Adrenal gland (tissue), 5 donors: Measurements from ENCODE around the gene TMEM43.

Source experiments
- CTCF ChIP-seq, 6 experiments: fragments of 450-650 bp in 4 of 6; fragments of 200-600 bp in 2 of 6; sonication (generic) in 1 of 6; IDR thresholded peaks; 1 replicate in 5 of 6; 2 replicates in 1 of 6; pipeline versions ENCODE4 v1.5.1 to v1.8.0; 2016 to 2021; ENCODE audit warnings: antibody characterized with exemption in 6 of 6, mild to moderate bottlenecking in 2 of 6, moderate library complexity in 1 of 6
- POLR2A ChIP-seq, 2 donors: fragments of 450-650 bp; IDR thresholded peaks; one replicate each; pipeline ENCODE4 v1.6.1; 2017; ENCODE audit warnings: antibody characterized with exemption in 2 of 2, mild to moderate bottlenecking in 2 of 2, moderate library complexity in 1 of 2
- donor health status: DM: no; HTN: no; CAD: no.

- TF ChIP-seq CTCF (IDR thresholded peaks at IDR 0.05), result no peak
- no peak for TF ChIP-seq POLR2A (IDR thresholded peaks at IDR 0.05)
Measured at GRCh38 chr3:14157951-14158350, 33.1 kb downstream of the TMEM43 start.
